T-helper 1 cell treated with Interleukin-12 subunit alpha and Interleukin-12 subunit beta and Interleukin-4 antibody, amounts not matched to agents 30 μg/mL and 1 μg/mL, for 36 hours (primary cell): ENCODE measurements around the gene CDK5R1.

Source experiments
- H3K27ac Mint-ChIP-seq: one replicate; pipeline ENCODE4 v1.8.0; 2021; ENCODE audit warnings: mild to moderate bottlenecking, mixed read lengths
- H3K27me3 Mint-ChIP-seq: one replicate; pipeline ENCODE4 v1.8.0; 2021; ENCODE audit warnings: low read depth, mixed read lengths
- H3K36me3 Mint-ChIP-seq: one replicate; pipeline ENCODE4 v1.8.0; 2021; ENCODE audit warnings: low read depth, mixed read lengths
- H3K4me1 Mint-ChIP-seq: one replicate; pipeline ENCODE4 v1.8.0; 2021; ENCODE audit warnings: low read depth, mixed read lengths
- H3K4me3 Mint-ChIP-seq: one replicate; pipeline ENCODE4 v1.8.0; 2021; ENCODE audit warnings: mild to moderate bottlenecking, moderate library complexity, mixed read lengths
- H3K9me3 Mint-ChIP-seq: one replicate; pipeline ENCODE4 v1.8.0; 2021; ENCODE audit warnings: mixed read lengths

Gene CDK5R1

DNA sequence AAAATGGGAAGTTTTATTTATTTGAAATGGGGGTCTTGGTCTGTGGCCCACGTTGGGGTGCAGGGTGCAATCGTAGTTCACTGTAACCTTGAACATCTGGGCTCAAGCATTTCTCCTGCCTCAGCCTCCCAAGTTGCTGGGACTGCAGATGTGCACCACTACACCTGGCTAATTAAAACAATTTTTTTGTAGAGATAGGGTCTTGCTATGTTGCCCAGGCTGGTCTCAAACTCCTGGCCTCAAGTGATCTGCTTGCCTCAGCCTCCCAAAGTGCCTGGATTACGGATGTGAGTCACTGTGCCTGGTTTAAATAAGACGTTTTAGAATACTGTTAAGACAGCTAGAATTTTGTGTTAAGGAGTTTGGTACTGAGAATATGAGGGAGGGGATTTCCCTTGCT, 26.7 kb upstream of the CDK5R1 start:
- Mint-ChIP-seq H3K4me1 (peaks cover 18% of the 10 kb centered on the region), H3K36me3 (peaks cover 42% of the 10 kb centered on the region), H3K27ac (no peak overlapping the region), H3K4me3 (no peak overlapping the region), H3K27me3 (no peaks in the 10 kb centered on the region), H3K9me3 (no peaks in the 10 kb centered on the region)

- Mint-ChIP-seq H3K4me3 (no peak overlapping the region), H3K27me3 (no peaks in the 10 kb centered on the region), H3K9me3 (no peaks in the 10 kb centered on the region), H3K36me3 (peaks cover 45% of the 10 kb centered on the region), H3K4me1 (peaks cover 16% of the 10 kb centered on the region), H3K27ac (peak overlapping the region; percentile 38)
These were observed 25.3 kb upstream of the CDK5R1 start for GRCh38 chr17:32461498-32461852.

GRCh38 chr17:32461853-32462617, 24.8 kb upstream of the CDK5R1 start:
- Mint-ChIP-seq H3K9me3 (no peaks in the 10 kb centered on the region), H3K36me3 (peaks cover 42% of the 10 kb centered on the region), H3K4me3 (no peak overlapping the region), H3K27me3 (no peaks in the 10 kb centered on the region), H3K4me1 (peaks cover 15% of the 10 kb centered on the region), H3K27ac (peak overlapping the region; percentile 38)

- Mint-ChIP-seq H3K4me1 (peaks cover 11% of the 10 kb centered on the region), H3K27ac (no peak overlapping the region), H3K4me3 (no peak overlapping the region), H3K9me3 (no peaks in the 10 kb centered on the region), H3K36me3 (peaks cover 42% of the 10 kb centered on the region), H3K27me3 (no peaks in the 10 kb centered on the region)
These were observed 23.5 kb upstream of the CDK5R1 start for GRCh38 chr17:32463304-32463703.

DNA sequence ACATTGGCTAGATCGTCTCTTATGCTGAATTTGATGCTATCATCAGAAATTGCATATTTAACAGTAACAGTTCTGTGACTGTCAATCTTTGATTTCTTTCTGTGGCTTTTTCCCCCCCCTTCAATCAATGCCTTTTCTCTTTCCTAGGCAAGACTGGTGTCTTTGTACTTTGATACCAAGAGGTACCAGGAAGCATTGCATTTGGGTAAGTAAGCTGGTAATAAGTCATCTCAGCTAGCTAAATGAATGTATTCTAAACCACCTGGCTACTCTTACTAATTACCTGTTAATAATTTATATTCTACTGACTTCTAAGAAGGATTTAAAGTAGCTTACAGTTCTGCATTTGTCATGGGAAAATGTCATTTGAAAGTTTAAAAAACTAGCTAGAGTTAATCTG, 22.4 kb upstream of the CDK5R1 start:
- peaks cover 9% of the 10 kb centered on the region for H3K4me1 Mint-ChIP-seq
- peaks cover 45% of the 10 kb centered on the region for H3K36me3 Mint-ChIP-seq
- H3K27ac Mint-ChIP-seq: no peak overlapping the region
- H3K27me3 Mint-ChIP-seq: no peaks in the 10 kb centered on the region
- no peak overlapping the region for H3K4me3 Mint-ChIP-seq
- no peaks in the 10 kb centered on the region for H3K9me3 Mint-ChIP-seq

DNA sequence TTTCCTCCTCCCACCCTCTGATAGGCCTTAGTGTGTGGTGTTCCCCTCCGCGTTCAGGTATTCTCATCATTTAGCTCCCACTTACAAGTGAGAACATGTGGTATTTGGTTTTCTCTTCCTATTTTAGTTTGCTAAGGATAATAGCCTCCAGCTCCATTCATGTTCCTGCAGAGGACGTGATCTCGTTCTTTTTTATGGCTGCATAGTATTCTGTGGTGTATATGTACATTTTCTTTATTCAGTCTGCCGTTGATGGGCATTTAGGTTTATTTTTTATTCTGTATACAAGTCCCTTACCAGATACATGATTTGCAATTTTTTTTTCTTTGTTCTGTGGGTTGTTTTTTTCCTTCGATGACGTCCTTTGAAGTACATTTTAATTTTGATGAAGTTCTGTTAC, 18.8 kb upstream of the CDK5R1 start:
- Mint-ChIP-seq H3K27ac (no peak overlapping the region), H3K36me3 (peaks cover 49% of the 10 kb centered on the region)

GRCh38 chr17:32470405-32471167, 16.2 kb upstream of the CDK5R1 start:
- Mint-ChIP-seq H3K27ac (no peak overlapping the region), H3K27me3 (no peaks in the 10 kb centered on the region), H3K4me3 (no peak overlapping the region), H3K4me1 (peaks cover 2% of the 10 kb centered on the region), H3K9me3 (no peaks in the 10 kb centered on the region), H3K36me3 (peaks cover 58% of the 10 kb centered on the region)

More for the DNA sequence above, 18.8 kb upstream of the CDK5R1 start:
- H3K9me3 Mint-ChIP-seq: no peaks in the 10 kb centered on the region
- no peak overlapping the region for H3K4me3 Mint-ChIP-seq
- no peaks in the 10 kb centered on the region for H3K27me3 Mint-ChIP-seq
- peaks cover 2% of the 10 kb centered on the region for H3K4me1 Mint-ChIP-seq

DNA sequence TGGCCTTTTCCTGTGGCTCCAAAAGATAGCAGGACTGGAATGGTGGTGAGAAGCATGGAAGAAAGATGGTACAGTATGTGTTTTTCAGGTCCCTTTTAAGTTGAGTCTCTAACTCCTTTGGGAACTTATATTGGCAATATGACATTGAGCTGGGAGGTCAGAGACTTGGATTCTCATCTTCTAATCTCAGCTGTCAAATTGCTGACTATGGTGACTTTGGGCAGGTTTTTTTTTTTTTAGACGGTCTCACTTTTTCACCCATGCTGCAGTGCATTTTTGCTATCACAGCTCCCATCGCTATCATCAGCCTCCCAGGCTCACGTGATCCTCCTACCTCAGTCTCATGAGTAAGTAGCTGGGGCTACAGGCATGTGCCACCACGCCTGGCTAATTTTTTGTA, 15.1 kb upstream of the CDK5R1 start:
- Mint-ChIP-seq H3K27me3 (no peaks in the 10 kb centered on the region), H3K4me1 (peaks cover 2% of the 10 kb centered on the region), H3K9me3 (no peaks in the 10 kb centered on the region), H3K4me3 (no peak overlapping the region), H3K36me3 (peaks cover 55% of the 10 kb centered on the region), H3K27ac (no peak overlapping the region)

DNA sequence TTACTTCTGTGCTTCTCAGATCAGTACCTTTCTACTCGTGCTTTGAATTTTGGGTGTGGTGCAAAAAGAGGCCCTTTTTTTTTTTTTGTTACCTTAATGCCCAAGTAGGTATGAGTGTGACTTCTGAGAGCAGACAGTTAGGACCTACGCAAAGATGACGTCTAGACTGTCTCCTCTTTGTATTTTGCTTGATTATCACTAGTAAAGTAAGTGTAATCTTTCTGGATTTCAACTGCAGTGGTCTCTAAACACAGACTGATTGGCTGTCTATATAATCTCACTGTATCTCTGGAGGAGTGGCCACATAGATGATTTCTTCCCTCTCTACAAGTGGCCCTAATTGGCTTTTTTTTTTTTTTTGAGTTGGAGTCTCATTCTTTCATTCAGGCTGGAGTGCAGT, 11.5 kb upstream of the CDK5R1 start:
- Mint-ChIP-seq H3K27me3 (no peaks in the 10 kb centered on the region), H3K27ac (no peak overlapping the region), H3K4me1 (peaks cover 2% of the 10 kb centered on the region), H3K9me3 (no peaks in the 10 kb centered on the region), H3K36me3 (peaks cover 61% of the 10 kb centered on the region), H3K4me3 (no peak overlapping the region)

DNA sequence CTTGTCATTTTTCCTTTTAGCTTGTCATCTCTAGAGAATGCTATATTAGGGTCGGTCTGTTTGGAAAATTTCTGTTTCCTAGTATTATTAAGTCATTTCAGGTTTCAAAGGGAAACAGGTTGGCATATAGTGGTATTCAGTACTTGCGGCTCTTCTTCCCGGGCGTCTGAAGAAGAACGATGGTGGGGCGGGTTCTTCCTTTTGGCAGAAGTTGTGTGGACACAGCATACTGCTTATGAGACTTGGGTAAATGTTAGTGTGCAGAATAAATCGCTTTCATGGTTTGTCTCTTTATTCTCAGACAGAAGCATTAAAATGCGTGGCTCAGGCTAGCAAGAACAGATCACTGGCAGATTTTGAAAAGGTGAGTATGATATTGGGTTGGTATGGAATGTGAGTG, 9.6 kb upstream of the CDK5R1 start:
- no peak overlapping the region for H3K4me3 Mint-ChIP-seq

GRCh38 chr17:32479074-32479617, 7.6 kb upstream of the CDK5R1 start:
- H3K27ac Mint-ChIP-seq: no peak overlapping the region

More for the DNA sequence above, 9.6 kb upstream of the CDK5R1 start:
- Mint-ChIP-seq H3K27me3 (no peaks in the 10 kb centered on the region), H3K36me3 (peaks cover 57% of the 10 kb centered on the region), H3K9me3 (no peaks in the 10 kb centered on the region), H3K4me1 (no peaks in the 10 kb centered on the region), H3K27ac (no peak overlapping the region)

GRCh38 chr17:32481193-32481592, 5.6 kb upstream of the CDK5R1 start:
- no peak overlapping the region for H3K27ac Mint-ChIP-seq
- H3K4me1 Mint-ChIP-seq: peaks cover 4% of the 10 kb centered on the region
- peaks cover 3% of the 10 kb centered on the region for H3K27me3 Mint-ChIP-seq
- no peak overlapping the region for H3K4me3 Mint-ChIP-seq
- H3K36me3 Mint-ChIP-seq: peaks cover 41% of the 10 kb centered on the region
- H3K9me3 Mint-ChIP-seq: no peaks in the 10 kb centered on the region

More at GRCh38 chr17:32479074-32479617, 7.6 kb upstream of the CDK5R1 start:
- no peaks in the 10 kb centered on the region for H3K4me1 Mint-ChIP-seq
- no peak overlapping the region for H3K4me3 Mint-ChIP-seq
- H3K9me3 Mint-ChIP-seq: no peaks in the 10 kb centered on the region
- peaks cover 52% of the 10 kb centered on the region for H3K36me3 Mint-ChIP-seq
- no peaks in the 10 kb centered on the region for H3K27me3 Mint-ChIP-seq

GRCh38 chr17:32482568-32483320, 4.0 kb upstream of the CDK5R1 start:
- Mint-ChIP-seq H3K9me3 (no peaks in the 10 kb centered on the region), H3K27me3 (peaks cover 3% of the 10 kb centered on the region), H3K4me3 (no peak overlapping the region), H3K27ac (no peak overlapping the region), H3K36me3 (peaks cover 35% of the 10 kb centered on the region), H3K4me1 (peaks cover 7% of the 10 kb centered on the region)

DNA sequence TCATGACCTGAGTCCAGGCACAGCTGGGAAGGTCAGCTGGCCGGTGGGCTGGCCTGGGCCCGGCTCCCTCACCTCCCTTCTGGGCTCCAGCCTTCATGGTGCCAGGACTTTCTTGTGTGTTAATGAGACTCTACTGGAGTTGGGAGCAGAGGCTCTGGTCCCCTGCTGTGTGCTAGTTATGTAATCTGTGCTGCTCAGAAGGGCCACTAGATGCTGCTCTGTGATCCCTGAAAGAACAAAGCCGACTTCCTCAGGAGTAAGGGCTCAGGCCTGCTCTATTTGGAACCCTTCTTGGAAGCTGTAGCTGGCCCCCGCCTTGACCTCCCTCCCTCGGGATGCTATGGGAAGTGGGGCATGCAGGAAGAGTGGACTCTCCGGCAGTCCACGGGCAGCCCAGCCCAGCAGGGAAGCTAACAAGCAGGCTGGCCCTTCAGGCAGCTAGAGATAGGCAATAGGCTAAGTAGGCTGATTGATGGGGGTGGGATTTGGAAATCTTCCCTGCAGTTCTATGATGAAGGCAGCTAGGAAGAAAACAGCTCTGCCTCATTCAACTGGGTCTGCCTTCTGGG, 3.3 kb upstream of the CDK5R1 start:
- Mint-ChIP-seq H3K9me3 (no peaks in the 10 kb centered on the region), H3K27me3 (peaks cover 3% of the 10 kb centered on the region), H3K4me1 (peaks cover 13% of the 10 kb centered on the region), H3K4me3 (no peak overlapping the region), H3K36me3 (peaks cover 32% of the 10 kb centered on the region), H3K27ac (no peak overlapping the region)
